ENCODE measurements around the gene CABLES1.

The CABLES1 gene

GRCh38 chr18:23291456-23292205 lies 156.3 kb downstream of the CABLES1 start:
- no peak for DNase-seq (ENCODE audit: extremely low read depth, insufficient read length)
- H3K36me3 ChIP-seq (ENCODE audit: control insufficient read depth, insufficient read depth, low read length), result no peaks in the 10 kb centered on the region
- no peak overlapping the region for H3K4me3 ChIP-seq (replicated peaks; ENCODE audit: low read depth, low read length)
- TF ChIP-seq CTCF (IDR thresholded peaks at IDR 0.05; ENCODE audit: insufficient read depth, low read length, poor library complexity, severe bottlenecking), result no peak
- no peaks in the 10 kb centered on the region for H3K27me3 ChIP-seq (replicated peaks; ENCODE audit: control insufficient read depth, insufficient read depth, low read length)

DNA sequence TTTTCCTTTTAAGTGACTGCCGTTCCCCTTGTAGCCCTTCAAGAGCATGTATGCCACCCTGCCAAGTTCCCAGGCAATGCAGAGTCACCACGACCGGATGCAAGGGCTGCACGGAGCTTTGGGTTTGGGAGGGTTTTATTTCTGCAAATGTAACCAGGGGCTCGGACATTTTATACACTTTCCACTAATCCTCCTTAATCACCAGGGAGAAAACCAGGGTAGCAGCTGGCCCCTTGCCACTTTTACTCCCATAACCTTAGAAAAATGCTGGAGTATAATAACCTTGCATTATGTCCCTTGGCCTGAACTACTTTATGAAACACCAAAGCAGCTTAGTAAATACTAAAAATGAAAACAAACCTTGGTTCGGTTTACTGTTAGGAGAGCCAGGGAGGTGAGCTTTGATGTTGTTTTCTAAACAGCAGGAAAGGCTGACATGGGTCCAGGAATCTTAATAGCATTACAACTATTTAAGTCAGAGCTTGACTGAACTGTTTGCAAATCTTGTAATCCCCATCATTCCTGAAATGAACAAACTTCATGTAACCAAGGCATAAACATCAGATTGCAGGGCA lies 165.0 kb downstream of the CABLES1 start:
- DNase-seq (ENCODE audit: extremely low read depth, insufficient read length), result no peak
- Histone ChIP-seq H3K36me3 (ENCODE audit: control insufficient read depth, insufficient read depth, low read length) (peaks cover 3% of the 10 kb centered on the region; the same call in 1 of the 2 replicates), H3K27me3 (replicated peaks; ENCODE audit: control insufficient read depth, insufficient read depth, low read length) (no peaks in the 10 kb centered on the region), H3K4me3 (replicated peaks; ENCODE audit: low read depth, low read length) (no peak overlapping the region)
- TF ChIP-seq CTCF (IDR thresholded peaks at IDR 0.05; ENCODE audit: insufficient read depth, low read length, poor library complexity, severe bottlenecking), result no peak

DNA sequence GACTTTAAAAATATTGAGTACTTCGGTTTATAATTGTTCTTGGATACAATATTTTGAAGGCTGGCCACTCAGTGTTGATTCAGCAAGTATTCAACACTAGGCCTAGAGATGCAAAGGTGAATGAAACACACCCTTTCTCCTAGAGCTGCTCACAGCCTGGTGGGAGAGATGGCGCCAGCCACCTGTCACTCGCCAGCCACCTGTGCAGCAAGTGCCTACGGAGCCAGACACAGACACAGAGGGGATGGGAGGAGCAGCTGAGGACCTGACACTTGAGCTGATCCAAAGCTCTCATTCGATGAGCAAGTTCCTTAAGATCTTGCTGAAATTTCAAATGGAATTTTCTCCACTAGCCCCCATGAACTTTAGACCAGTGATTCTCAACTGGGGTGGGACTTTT lies 166.7 kb downstream of the CABLES1 start:
- no peak for TF ChIP-seq CTCF (IDR thresholded peaks at IDR 0.05; ENCODE audit: insufficient read depth, low read length, poor library complexity, severe bottlenecking)
- Histone ChIP-seq H3K27me3 (replicated peaks; ENCODE audit: control insufficient read depth, insufficient read depth, low read length) (no peaks in the 10 kb centered on the region), H3K4me3 (replicated peaks; ENCODE audit: low read depth, low read length) (no peak overlapping the region), H3K36me3 (ENCODE audit: control insufficient read depth, insufficient read depth, low read length) (peaks cover 3% of the 10 kb centered on the region; the same call in 1 of the 2 replicates)
- DNase-seq (ENCODE audit: extremely low read depth, insufficient read length), result no peak

DNA sequence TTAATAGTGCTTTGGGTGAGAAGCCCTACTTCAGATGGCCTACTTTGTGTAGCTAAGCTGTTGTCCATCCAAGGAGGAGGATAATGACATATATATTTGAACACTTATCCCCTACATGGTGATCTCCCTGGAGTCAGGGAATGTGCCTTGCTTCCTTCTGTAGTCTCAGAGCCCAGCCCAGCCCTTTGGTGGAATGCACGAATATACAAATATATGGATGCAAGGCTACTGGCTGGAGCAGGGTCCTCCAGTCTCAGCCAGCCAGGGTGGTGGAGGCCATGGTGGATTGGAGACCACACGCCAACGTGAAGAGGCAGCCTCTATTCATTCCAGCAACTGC lies 167.2 kb downstream of the CABLES1 start:
- Histone ChIP-seq H3K4me3 (replicated peaks; ENCODE audit: low read depth, low read length) (no peak overlapping the region), H3K36me3 (ENCODE audit: control insufficient read depth, insufficient read depth, low read length) (peaks cover 3% of the 10 kb centered on the region; the same call in 1 of the 2 replicates), H3K27me3 (replicated peaks; ENCODE audit: control insufficient read depth, insufficient read depth, low read length) (no peaks in the 10 kb centered on the region)
- TF ChIP-seq CTCF (IDR thresholded peaks at IDR 0.05; ENCODE audit: insufficient read depth, low read length, poor library complexity, severe bottlenecking), result no peak
- no peak for DNase-seq (ENCODE audit: extremely low read depth, insufficient read length)

GRCh38 chr18:23302851-23303527 lies 167.7 kb downstream of the CABLES1 start:
- TF ChIP-seq CTCF (IDR thresholded peaks at IDR 0.05; ENCODE audit: insufficient read depth, low read length, poor library complexity, severe bottlenecking), result no peak
- H3K4me3 ChIP-seq (replicated peaks; ENCODE audit: low read depth, low read length), result no peak overlapping the region
- H3K27me3 ChIP-seq (replicated peaks; ENCODE audit: control insufficient read depth, insufficient read depth, low read length), result no peaks in the 10 kb centered on the region
- H3K36me3 ChIP-seq (ENCODE audit: control insufficient read depth, insufficient read depth, low read length), result peaks cover 1% of the 10 kb centered on the region; the same call in 1 of the 2 replicates
- DNase-seq (ENCODE audit: extremely low read depth, insufficient read length), result no peak
